Posterior cingulate gyrus (tissue), 11 donors: ENCODE data around the gene BMPER.
A peak's percentile ranks its signal among the peaks of the same experiment; 100 is the strongest.

Experiments
- DNase-seq, 10 donors: peaks; one replicate each; pipeline versions ENCODE4 v3.0.0 to v3.0.0-alpha.2; 2020 to 2021; ENCODE audit warnings: mixed read lengths in 3 of 10
- intact Hi-C: fragments of 100-400 bp; cut with DNase I; formaldehyde crosslinking; loops from one replicate; pipeline ENCODE4 v1.15.1; 2023

The BMPER gene

DNA sequence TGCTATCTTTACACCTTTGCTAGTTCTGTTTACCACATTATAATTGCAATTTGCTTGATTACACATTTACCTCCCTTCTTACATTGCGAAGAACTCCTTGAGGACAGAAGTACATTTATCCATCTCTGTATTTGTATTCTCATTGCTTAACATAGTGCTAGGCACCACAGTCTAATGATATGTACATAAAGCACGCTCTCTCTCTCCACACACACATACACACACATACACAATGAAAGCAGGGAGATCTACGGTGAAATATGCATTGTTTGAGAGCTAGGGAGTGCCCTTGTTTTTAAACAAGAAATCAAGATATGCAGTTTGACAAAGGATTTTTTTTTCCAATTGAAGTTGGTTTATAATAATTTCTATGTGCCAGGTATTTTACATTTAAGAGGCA, 148.7 kb downstream of the BMPER start:
- intact Hi-C loops = no loop called here
- DNase-seq = no peak

DNA sequence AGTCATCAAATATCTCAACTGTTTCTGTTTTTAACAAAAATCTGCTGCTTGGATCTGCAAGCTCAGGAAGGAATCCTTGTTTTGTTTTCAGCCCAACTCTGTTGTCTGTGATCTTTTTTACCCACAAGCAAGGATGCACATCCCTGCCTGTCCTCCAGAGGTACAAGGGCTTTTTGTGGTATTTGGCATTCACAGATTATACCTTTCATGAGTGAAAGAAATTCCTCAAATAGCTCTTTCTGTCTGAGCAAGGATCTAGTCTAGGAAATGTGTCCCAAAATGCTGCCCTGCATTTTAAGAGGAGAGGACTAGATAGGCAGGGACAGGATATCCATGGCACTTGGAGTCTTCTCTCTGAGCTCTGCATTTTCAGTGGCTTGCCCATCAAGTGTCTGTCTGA, 151.8 kb downstream of the BMPER start:
- intact Hi-C loops = no loop called here
- no peak for DNase-seq

- no peak for DNase-seq
- intact Hi-C loops = no loop called here
Measured at GRCh38 chr7:34057956-34058355, 152.6 kb downstream of the BMPER start.

GRCh38 chr7:34058801-34059135, 153.4 kb downstream of the BMPER start:
- intact Hi-C loops = no loop called here
- DNase-seq = no peak

GRCh38 chr7:34059136-34059828, 153.9 kb downstream of the BMPER start:
- intact Hi-C loops = no loop called here
- DNase-seq = peak in 9 of 10 donors; percentile 30 to 86 (median 47)

DNA sequence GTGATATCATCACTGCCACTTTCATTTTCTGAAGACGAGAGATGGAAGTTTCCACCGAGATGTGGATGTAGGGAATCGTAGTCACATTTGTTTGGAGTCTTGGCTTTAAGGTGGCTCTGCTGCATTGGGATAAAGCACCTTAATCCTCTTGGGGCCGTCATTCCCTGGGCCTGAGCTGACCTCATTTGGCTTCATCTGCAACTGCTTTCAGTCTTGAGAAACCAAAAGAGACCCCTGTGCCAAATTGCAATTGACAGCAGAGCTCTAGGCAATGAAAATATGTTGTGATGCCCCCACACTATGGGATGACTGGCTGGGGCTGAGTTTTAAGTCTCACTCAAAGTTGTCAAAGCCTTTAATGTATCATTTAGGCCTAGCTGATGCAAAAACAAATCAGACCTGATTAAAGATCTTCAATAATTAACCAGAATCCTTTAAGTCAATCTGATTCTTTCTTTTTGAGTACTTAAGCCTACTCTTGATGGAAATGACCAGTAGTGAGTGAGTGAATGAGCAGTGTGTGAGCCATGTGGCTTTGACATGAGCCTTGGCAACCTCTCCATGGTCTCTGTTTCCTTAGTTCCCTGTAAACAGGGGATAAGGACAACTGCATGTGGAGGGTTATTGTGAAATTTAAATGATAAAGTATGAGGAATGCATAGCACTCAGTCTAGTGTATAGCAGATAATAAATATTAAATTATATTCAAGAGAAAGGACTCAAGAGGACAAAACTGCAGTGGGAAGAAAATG, 155.0 kb downstream of the BMPER start:
- no peak for DNase-seq

DNA sequence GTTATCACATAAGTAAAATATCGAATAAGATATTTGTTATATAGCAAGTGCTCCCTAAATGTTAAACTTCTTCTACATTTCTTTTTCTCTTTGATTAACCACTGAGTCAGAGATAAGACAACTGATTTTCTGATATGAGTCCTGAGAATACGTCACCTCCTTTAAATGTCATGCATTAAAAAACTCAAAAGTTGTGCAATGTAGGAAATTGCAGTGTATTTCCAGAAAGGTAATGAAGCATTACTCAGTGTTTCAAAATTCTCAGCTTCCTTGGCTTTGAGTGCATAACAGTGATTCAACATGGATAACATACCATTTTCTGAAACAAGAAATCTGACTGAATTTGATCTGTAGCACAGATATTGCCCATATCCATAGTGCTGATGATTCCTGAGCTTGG, 155.8 kb downstream of the BMPER start:
- no peak for DNase-seq
- intact Hi-C loops = no loop called here

More for the DNA sequence above, 155.0 kb downstream of the BMPER start:
- intact Hi-C loops = no loop called here

GRCh38 chr7:34062341-34062740, 157.0 kb downstream of the BMPER start:
- intact Hi-C loops = no loop called here

GRCh38 chr7:34062826-34063225, 157.5 kb downstream of the BMPER start:
- no peak for DNase-seq
- intact Hi-C loops = no loop called here

More at GRCh38 chr7:34062341-34062740, 157.0 kb downstream of the BMPER start:
- no peak for DNase-seq

DNA sequence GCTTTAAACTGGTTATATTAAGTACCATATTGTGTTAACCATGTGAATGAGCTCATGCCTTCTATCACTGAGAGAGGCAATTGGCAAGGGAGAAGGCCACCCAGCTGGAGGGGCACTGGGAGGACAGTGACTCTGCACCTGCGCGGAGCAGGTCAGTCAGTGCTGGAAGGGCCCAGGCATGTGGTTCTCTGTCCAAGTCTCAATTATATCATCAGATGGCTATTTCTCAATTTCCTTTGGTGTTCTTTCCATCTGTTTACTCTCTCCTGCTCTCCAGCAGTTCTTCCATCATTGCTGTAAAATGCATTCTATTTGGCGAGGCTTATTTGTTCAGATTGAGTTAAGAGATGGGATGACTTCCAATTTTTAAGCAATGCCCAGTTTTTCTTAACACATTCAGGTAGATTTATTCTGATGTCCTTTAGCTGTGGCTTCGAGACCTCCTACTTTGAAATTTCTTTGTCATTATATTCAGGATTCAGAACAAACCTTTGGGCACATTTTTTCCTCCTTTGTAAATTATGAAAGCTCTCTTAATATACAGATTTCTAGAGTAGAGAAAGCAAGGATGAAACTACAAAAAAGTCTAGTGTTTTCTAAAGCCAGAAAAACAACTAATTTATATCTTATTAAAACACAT, 159.3 kb downstream of the BMPER start:
- DNase-seq = peak in 1 of 10 donors; percentile 75
- intact Hi-C loops = no loop called here

DNA sequence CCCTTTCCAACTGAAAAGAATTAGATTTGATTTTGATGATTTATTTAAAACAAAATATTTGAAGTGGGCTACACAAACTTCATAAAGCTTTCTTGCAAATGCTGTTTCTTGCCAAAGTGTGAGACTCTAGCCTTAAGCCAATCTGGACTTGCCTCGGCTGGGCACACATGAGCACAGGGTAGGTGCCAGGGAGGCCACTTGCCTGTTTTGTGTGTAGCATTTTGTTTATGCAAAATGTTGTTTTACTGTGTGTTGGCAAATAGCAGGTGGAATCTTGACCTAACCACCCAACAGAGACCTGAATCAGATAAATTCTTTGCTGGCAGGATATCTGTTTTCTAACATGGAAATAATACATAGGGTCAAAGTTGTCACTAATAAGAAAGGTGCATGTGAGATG, 161.1 kb downstream of the BMPER start:
- DNase-seq = no peak
- intact Hi-C loops = no loop called here

- intact Hi-C loops = no loop called here
- DNase-seq = no peak
Measured at GRCh38 chr7:34067005-34067778, 161.9 kb downstream of the BMPER start.

DNA sequence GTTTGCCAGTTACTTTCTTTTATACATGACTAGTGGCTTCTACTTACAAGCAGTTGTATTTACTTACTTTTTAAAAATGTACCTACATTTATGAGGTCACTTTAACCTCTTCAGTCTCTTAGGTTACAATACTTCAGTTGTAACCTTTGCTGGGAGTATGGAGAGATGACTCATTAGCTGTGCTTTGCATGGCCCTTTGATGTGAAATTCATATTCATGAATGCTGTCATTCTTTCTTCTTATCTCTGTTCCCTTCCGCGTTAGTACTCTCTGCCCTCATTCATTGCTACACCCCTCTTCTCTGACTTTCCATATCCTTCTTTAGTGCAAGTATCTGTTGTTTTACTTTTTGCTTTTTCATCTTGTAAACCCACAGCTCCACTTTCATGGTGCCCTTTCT, 164.3 kb downstream of the BMPER start:
- intact Hi-C loops = no loop called here
- DNase-seq = no peak

- intact Hi-C loops = no loop called here
- no peak for DNase-seq
Measured at GRCh38 chr7:34070511-34071323, 165.4 kb downstream of the BMPER start.

- DNase-seq = no peak
- intact Hi-C loops = no loop called here
Measured at GRCh38 chr7:34073676-34074075, 168.3 kb downstream of the BMPER start.

DNA sequence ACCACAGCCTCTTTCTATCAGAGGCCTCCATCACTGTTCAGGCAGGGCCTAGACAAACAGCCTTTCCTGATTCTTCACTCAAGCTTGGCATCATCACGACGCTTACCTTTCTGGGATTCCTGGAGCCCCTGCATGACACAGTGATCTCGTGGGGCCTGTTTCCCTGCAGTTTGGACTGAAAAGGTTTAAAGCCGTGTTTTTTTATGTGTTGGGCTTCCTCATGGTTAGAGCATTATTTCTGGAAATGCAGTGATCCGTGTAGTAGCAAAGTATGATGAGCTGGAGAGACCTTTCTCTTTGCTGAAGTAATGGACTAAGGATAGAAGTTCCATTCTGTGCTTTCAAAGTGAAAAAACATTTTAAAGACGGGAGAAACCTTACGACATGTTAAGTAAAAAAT, 169.1 kb downstream of the BMPER start:
- DNase-seq = no peak
- intact Hi-C loops = no loop called here

GRCh38 chr7:34075523-34076370, 170.4 kb downstream of the BMPER start:
- DNase-seq = no peak
- intact Hi-C loops = no loop called here

- DNase-seq = no peak
- intact Hi-C loops = no loop called here
Measured at GRCh38 chr7:34077168-34077567, 171.8 kb downstream of the BMPER start.

DNA sequence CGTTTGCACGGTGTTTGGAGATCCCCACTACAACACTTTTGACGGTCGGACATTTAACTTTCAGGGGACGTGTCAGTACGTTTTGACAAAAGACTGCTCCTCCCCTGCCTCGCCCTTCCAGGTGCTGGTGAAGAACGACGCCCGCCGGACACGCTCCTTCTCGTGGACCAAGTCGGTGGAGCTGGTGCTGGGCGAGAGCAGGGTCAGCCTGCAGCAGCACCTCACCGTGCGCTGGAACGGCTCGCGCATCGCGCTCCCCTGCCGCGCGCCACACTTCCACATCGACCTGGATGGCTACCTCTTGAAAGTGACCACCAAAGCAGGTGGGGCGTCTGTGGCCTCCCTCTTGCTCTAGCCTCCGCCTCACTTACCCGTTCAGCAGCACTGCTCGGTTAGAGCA, 173.5 kb downstream of the BMPER start:
- intact Hi-C loops = no loop called here
- no peak for DNase-seq
